Lower lobe of right lung (tissue), 2 donors: ENCODE results near the gene GALNT9. TPM values are rescaled to one million over a fixed set of nuclear protein-coding genes. Genes with fewer than 3 reads are reported as not detected.

Experiments used
- ATAC-seq, 2 donors: fragments of 200-7000 bp; cut with Tn5 transposase; one replicate each; pipeline ENCODE4 v1.9.1; 2020 to 2022; ENCODE audit warnings: mild to moderate bottlenecking in 2 of 2, moderate library complexity in 2 of 2
- DNase-seq: peaks from one replicate; pipeline ENCODE4 v3.0.0-alpha.2; 2020
- H3K27ac ChIP-seq: fragments of 200-600 bp; one replicate; pipeline ENCODE4 v1.8.0; 2022
- H3K27me3 ChIP-seq: fragments of 200-600 bp; one replicate; pipeline ENCODE4 v1.8.0; 2022; ENCODE audit warnings: low read depth
- H3K36me3 ChIP-seq: fragments of 200-600 bp; one replicate; pipeline ENCODE4 v1.8.0; 2022; ENCODE audit warnings: mild to moderate bottlenecking
- H3K4me1 ChIP-seq: fragments of 200-600 bp; one replicate; pipeline ENCODE4 v1.8.0; 2022
- H3K4me3 ChIP-seq: fragments of 200-600 bp; one replicate; pipeline ENCODE4 v1.8.0; 2022; ENCODE audit warnings: mild to moderate bottlenecking
- H3K9me3 ChIP-seq: fragments of 200-600 bp; one replicate; pipeline ENCODE4 v1.8.0; 2022
- intact Hi-C: fragments of 100-400 bp; cut with DNase I; formaldehyde crosslinking; loops from one replicate; pipeline ENCODE4 v1.11.0; 2022
- total RNA-seq: library from RNA; stranded (reverse); fragmentation: NEBNext Ultra II Directional; extraction: Animal tissue kit (Norgen Biotek cat#: 25700); gene quantifications from one replicate; pipeline ENCODE4 v1.2.1, GENCODE V29; 2021
- TF ChIP-seq, protein P1 (sequence below): fragments of 200-600 bp; IDR thresholded peaks from one replicate; pipeline ENCODE4 v1.8.0; 2022; ENCODE audit warnings: antibody characterized with exemption, mild to moderate bottlenecking
- donor health status: DM: no; HTN: yes; CAD: no; lungs with severe emphysema.

Gene GALNT9
- total RNA-seq, 1 donor from 2014 or later: not detected

DNA sequence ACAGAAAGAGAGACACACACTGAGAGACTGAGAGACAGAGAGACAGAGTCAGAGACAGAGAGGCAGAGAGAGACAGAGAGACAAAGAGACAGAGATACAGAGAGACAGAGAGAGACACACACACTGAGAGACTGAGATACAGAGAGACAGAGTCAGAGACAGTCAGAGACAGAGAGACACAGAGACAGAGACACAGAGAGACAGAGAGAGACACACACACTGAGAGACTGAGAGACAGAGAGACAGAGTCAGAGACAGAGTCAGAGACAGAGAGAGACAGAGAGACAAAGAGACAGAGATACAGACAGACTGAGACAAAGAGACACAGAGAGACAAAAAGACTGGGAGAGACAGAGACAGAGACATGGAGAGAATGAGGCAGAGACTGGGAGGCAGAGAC lies 90.0 kb downstream of the GALNT9 start:
- intact Hi-C loops: no loop called here
- H3K36me3 ChIP-seq: no peaks in the 10 kb centered on the region
- H3K27me3 ChIP-seq: peaks cover 3% of the 10 kb centered on the region
- no peaks in the 10 kb centered on the region for H3K9me3 ChIP-seq
- DNase-seq (no peak), ATAC-seq (no peak)
- H3K27ac ChIP-seq: no peak overlapping the region
- H3K4me3 ChIP-seq: no peak overlapping the region
- TF ChIP-seq, protein P1, sequence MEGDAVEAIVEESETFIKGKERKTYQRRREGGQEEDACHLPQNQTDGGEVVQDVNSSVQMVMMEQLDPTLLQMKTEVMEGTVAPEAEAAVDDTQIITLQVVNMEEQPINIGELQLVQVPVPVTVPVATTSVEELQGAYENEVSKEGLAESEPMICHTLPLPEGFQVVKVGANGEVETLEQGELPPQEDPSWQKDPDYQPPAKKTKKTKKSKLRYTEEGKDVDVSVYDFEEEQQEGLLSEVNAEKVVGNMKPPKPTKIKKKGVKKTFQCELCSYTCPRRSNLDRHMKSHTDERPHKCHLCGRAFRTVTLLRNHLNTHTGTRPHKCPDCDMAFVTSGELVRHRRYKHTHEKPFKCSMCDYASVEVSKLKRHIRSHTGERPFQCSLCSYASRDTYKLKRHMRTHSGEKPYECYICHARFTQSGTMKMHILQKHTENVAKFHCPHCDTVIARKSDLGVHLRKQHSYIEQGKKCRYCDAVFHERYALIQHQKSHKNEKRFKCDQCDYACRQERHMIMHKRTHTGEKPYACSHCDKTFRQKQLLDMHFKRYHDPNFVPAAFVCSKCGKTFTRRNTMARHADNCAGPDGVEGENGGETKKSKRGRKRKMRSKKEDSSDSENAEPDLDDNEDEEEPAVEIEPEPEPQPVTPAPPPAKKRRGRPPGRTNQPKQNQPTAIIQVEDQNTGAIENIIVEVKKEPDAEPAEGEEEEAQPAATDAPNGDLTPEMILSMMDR: no peak
- H3K4me1 ChIP-seq: no peaks in the 10 kb centered on the region

DNA sequence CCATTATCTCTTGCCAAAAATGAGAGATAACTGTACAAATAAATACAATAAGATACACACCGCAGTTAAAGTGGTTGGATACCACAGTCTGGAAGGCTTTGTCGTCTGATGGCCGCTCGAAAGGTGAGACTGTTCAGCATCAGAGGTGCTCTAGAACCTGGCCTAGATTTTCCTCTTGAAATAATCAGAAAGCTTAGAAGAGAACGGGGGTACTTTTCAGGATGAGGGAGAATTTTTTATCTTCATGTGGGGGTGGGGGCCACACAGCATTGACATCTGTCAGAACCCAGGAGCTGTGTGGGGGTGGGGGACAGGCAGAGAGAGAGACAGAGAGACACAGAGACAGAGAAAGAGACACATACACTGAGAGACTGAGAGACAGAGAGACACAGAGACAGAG lies 90.5 kb downstream of the GALNT9 start:
- ATAC-seq (no peak), DNase-seq (peak; percentile 4)
- Histone ChIP-seq H3K4me3 (no peak overlapping the region), H3K4me1 (no peaks in the 10 kb centered on the region), H3K27me3 (peaks cover 3% of the 10 kb centered on the region), H3K27ac (no peak overlapping the region), H3K9me3 (no peaks in the 10 kb centered on the region), H3K36me3 (no peaks in the 10 kb centered on the region)
- intact Hi-C loops: no loop called here
- TF ChIP-seq, protein P1: no peak

DNA sequence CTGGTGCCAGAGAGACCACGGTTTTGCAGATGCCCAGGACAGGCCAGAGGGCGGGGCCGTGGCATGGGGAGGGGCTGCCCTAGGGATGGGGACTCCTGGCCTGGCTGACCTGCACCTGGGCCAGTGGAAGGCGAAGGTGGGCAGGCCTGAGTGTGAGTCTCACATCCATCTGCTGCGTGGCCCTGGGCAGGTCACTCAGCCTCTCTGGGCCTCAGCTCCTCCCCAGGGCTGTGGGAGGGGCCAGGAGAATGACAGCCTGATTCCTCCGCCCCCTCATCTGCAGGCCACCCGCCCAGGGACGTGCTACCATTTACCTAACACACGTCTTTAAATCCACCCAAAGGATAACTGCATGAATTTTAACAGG lies 90.9 kb downstream of the GALNT9 start:
- peak; percentile 12 to 46 for ATAC-seq
- H3K27me3 ChIP-seq: peaks cover 3% of the 10 kb centered on the region
- TF ChIP-seq, protein P1: no peak
- H3K4me1 ChIP-seq: no peaks in the 10 kb centered on the region
- H3K27ac ChIP-seq: no peak overlapping the region
- no peaks in the 10 kb centered on the region for H3K9me3 ChIP-seq
- peak; percentile 42 for DNase-seq
- no peaks in the 10 kb centered on the region for H3K36me3 ChIP-seq
- H3K4me3 ChIP-seq: no peak overlapping the region
- intact Hi-C loops: no loop called here

DNA sequence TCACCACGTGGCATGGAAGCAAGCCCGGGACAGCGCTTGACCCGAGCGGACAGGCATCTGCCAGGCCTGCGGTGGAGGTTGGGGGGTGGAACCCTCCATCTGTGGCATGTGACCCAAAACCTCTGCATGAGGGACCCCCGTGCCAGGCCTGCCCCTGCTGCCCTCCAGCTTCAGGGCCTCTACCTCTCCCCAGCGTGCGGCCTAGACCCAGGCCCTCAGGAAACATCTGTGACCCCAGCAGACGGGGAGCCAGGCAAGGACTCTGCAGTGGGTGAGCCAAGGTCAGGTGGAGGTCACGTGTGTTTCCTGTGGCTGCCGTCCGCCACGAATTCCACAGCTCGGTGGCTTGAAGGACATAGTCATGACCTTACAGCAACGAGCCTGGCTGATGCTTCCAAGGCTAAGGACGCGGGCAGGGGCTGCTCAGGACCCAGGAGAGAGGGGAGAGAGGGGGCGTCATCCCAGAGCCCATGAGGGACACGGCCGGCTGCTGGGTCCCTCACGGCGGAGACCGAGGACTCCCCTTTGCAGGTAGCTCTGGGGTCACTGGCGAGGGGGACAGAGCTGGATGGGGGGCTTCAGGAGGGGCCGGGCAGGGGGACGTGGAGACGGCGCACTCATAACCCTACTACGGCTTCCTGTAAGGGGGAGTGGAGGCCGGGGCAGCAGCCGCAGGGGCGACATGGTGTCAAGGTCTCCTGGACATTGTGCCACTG lies 91.5 kb downstream of the GALNT9 start:
- Histone ChIP-seq H3K27me3 (peaks cover 3% of the 10 kb centered on the region), H3K27ac (no peak overlapping the region), H3K4me1 (no peaks in the 10 kb centered on the region), H3K4me3 (no peak overlapping the region), H3K36me3 (no peaks in the 10 kb centered on the region), H3K9me3 (no peaks in the 10 kb centered on the region)
- TF ChIP-seq, protein P1: no peak
- ATAC-seq: peak; percentile 16 to 25
- intact Hi-C loops: no loop called here
- DNase-seq: peak; percentile 41

DNA sequence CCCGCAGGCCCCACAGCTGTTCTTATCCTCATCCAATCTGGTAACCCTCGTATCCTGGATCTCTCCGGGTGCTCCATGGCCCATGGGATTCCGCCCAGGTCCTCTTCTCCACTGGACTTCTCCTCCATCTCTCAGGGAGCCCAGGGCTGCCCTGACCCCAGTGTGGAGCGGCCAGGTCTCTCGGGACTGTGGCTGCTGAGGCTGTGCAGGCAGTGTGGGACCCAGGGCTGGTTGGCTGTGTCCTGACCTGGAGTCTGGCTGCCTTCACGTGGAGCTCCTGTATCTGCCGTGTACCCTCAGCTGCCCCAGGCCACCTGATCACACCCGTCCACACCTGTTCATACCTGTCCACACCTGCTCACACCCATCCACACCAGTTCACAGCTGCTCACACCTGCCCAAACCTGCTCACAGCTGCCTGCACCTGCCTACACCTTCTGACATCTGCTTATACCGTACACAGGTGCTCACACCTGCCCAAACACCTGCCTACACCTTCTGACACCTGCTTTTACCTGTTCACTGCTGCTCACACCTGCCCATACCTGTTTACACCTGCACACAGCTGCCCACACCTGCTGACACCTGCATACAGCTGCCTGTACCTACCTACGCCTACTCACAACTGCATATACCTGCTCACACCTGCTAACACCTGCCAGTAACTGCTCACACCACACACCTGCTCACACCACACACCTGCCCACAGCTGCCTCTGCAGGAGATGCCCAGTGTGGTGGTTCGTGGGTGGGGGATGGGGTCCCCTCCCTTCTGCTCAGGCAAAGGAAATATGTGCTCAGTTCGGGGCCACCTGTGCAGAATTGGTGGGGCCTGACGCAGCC lies 92.2 kb downstream of the GALNT9 start:
- no peak for DNase-seq
- intact Hi-C loops: no loop called here
- peak in 1 of 2 donors; percentile 59 for ATAC-seq

More for the DNA sequence above, 92.2 kb downstream of the GALNT9 start:
- TF ChIP-seq, protein P1: no peak
- no peak overlapping the region for H3K27ac ChIP-seq
- H3K4me3 ChIP-seq: no peak overlapping the region
- H3K9me3 ChIP-seq: no peaks in the 10 kb centered on the region
- H3K36me3 ChIP-seq: no peaks in the 10 kb centered on the region
- no peaks in the 10 kb centered on the region for H3K4me1 ChIP-seq
- peaks cover 3% of the 10 kb centered on the region for H3K27me3 ChIP-seq
